Measurements from ENCODE around the gene FCHSD2. TPM values are rescaled to one million over a fixed set of nuclear protein-coding genes. Genes with fewer than 3 reads are reported as not detected.

Gene FCHSD2
- total and polyA plus RNA-seq, 2 of the 13 experiments (the other 11 are each of a cell fraction or from before 2014, with no cell fraction given) = 20.5 to 24.8 TPM

DNA sequence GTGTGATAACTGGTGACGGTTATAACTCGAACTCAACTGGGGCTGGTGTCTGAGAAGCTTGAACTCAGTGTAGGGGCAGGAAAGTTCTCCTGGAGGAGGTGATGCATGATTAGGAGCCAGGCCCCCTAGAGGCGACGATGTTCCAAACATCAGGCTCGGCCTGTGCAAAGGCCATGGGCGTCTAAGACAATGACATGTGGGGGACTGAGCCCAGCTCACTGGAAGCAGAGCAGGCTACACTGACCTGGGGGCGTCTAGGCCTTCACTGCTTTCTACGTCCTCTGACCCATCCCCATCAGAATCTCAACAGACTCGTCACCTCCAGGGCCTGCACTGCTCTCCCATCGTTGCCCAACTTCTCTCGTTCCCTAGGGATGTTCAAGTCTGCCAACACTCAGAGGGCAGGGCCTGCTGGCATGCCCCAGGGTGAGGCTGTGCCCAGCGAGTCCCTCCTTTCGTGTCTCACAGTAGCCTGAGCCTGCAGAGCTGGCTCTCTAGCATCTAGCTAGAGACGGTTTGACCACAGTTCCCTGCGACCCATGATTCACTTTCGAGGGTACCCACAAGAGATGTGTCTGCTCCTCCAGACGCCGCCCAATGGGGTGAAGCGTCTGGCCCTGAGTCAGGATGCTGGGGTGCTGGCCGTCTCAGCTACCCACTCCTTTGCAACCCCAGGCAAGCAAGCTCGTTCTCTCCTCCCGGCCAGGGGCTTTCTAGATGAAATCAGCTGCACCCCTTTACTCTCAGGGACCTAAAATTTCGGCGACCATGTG is 329.0 kb downstream of the FCHSD2 start (continued):
- TF ChIP-seq ZNF607 (CRISPR knock-in tag; IDR thresholded peaks at IDR 0.05; ENCODE audit: borderline replicate concordance) (0 out of 2 replicates have a peak, but pooled peaks have one; percentile 6), SP1 (IDR thresholded peaks at IDR 0.05) (no peak), SP1 (CRISPR knock-in tag; IDR thresholded peaks at IDR 0.05) (no peak), PTBP1 (IDR thresholded peaks at IDR 0.05; ENCODE audit: low read depth, low read length, poor library complexity, severe bottlenecking) (no peak), PHF20 (CRISPR knock-in tag; IDR thresholded peaks at IDR 0.05) (no peak), PLRG1 (conservative IDR thresholded peaks at IDR 0.05) (no peak), ZNF800 (CRISPR knock-in tag; IDR thresholded peaks at IDR 0.05) (no peak), KMT2B (CRISPR knock-in tag; IDR thresholded peaks at IDR 0.05) (no peak), ZNF574 (CRISPR knock-in tag; IDR thresholded peaks at IDR 0.05) (peak; percentile 37), MIXL1 (CRISPR knock-in tag; IDR thresholded peaks at IDR 0.05) (0 out of 2 replicates have a peak, but pooled peaks have one; percentile 35), TBX3 (IDR thresholded peaks at IDR 0.05; ENCODE audit: borderline replicate concordance) (0 out of 2 replicates have a peak, but pooled peaks have one; percentile 13), ZNF230 (CRISPR knock-in tag; IDR thresholded peaks at IDR 0.05) (no peak), ZNF850 (CRISPR knock-in tag; conservative IDR thresholded peaks at IDR 0.05) (no peak), TGIF2 (CRISPR knock-in tag; IDR thresholded peaks at IDR 0.05) (peak; percentile 64; the same call in 1 of the 2 replicates), STAT5B (CRISPR knock-in tag; IDR thresholded peaks at IDR 0.05) (no peak), ZNF383 (CRISPR knock-in tag; IDR thresholded peaks at IDR 0.05; ENCODE audit: borderline replicate concordance) (peak; percentile 27; the same call in 1 of the 2 replicates), FOSL2 (CRISPR knock-in tag; IDR thresholded peaks at IDR 0.05) (peak; percentile 37), STAG1 (CRISPR knock-in tag; IDR thresholded peaks at IDR 0.05) (peak; percentile 70), HMG20B (CRISPR knock-in tag; conservative IDR thresholded peaks at IDR 0.05) (no peak), MAFG (CRISPR knock-in tag; IDR thresholded peaks at IDR 0.05) (no peak), POLR2A (IDR thresholded peaks at IDR 0.05; ENCODE audit: insufficient read depth in 1 of 2, low read depth in 2 of 2, low read length in 2 of 2) (no peak; a peak in 1 of 4 replicates), NR1H2 (CRISPR knock-in tag; IDR thresholded peaks at IDR 0.05; ENCODE audit: borderline replicate concordance, low read depth) (no peak), ZNF274 (CRISPR knock-in tag; IDR thresholded peaks at IDR 0.05) (peak; percentile 30; the same call in 1 of the 2 replicates)
- TF ChIP-seq, protein P1, sequence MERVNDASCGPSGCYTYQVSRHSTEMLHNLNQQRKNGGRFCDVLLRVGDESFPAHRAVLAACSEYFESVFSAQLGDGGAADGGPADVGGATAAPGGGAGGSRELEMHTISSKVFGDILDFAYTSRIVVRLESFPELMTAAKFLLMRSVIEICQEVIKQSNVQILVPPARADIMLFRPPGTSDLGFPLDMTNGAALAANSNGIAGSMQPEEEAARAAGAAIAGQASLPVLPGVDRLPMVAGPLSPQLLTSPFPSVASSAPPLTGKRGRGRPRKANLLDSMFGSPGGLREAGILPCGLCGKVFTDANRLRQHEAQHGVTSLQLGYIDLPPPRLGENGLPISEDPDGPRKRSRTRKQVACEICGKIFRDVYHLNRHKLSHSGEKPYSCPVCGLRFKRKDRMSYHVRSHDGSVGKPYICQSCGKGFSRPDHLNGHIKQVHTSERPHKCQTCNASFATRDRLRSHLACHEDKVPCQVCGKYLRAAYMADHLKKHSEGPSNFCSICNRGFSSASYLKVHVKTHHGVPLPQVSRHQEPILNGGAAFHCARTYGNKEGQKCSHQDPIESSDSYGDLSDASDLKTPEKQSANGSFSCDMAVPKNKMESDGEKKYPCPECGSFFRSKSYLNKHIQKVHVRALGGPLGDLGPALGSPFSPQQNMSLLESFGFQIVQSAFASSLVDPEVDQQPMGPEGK (CRISPR knock-in tag; IDR thresholded peaks at IDR 0.05) = peak; percentile 48
- TF ChIP-seq, protein P2, sequence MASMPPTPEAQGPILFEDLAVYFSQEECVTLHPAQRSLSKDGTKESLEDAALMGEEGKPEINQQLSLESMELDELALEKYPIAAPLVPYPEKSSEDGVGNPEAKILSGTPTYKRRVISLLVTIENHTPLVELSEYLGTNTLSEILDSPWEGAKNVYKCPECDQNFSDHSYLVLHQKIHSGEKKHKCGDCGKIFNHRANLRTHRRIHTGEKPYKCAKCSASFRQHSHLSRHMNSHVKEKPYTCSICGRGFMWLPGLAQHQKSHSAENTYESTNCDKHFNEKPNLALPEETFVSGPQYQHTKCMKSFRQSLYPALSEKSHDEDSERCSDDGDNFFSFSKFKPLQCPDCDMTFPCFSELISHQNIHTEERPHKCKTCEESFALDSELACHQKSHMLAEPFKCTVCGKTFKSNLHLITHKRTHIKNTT (CRISPR knock-in tag; IDR thresholded peaks at IDR 0.05) = no peak
